HepG2 (cell line): Measurements from ENCODE around the gene TSR1. TPM values are rescaled to one million over a fixed set of nuclear protein-coding genes. Genes with fewer than 3 reads are reported as not detected.

Experiments used
- BCL6 ChIP-seq: IDR thresholded peaks from 2 replicates; pipeline ENCODE4 v1.6.1; 2016; ENCODE audit warnings: missing genetic modification reagents, missing compliant biosample characterization
- GABPA ChIP-seq, 2 experiments: IDR thresholded peaks; 2 replicates each; pipeline ENCODE4 v1.6.1; 2011 to 2016; ENCODE audit warnings: low read depth in 2 of 2, low read length in 1 of 2, missing biosample characterization in 1 of 2, missing genetic modification characterization in 1 of 2
- KLF11 ChIP-seq: IDR thresholded peaks from 2 replicates; pipeline ENCODE4 v1.6.1; 2016; ENCODE audit warnings: missing compliant biosample characterization
- NFKBIZ ChIP-seq: IDR thresholded peaks from 2 replicates; pipeline ENCODE4 v1.6.1; 2018; ENCODE audit warnings: missing genetic modification reagents, missing compliant biosample characterization
- RFX1 ChIP-seq: fragments of 450-650 bp; IDR thresholded peaks from 2 replicates; pipeline ENCODE4 v1.6.1; 2017
- TAF1 ChIP-seq: sonication (generic); formaldehyde crosslinking; IDR thresholded peaks from 2 replicates; pipeline ENCODE4 v1.4.0; 2020; ENCODE audit warnings: missing genetic modification reagents
- ZBTB21 ChIP-seq: sonication (generic); formaldehyde crosslinking; IDR thresholded peaks from 2 replicates; pipeline ENCODE4 v1.4.0; 2020; ENCODE audit warnings: missing genetic modification reagents
- ZNF20 ChIP-seq: sonication (generic); formaldehyde crosslinking; IDR thresholded peaks from 2 replicates; pipeline ENCODE4 v1.4.0; 2020; ENCODE audit warnings: mild to moderate bottlenecking, moderate library complexity, missing genetic modification reagents
- ZNF260 ChIP-seq: sonication (generic); formaldehyde crosslinking; IDR thresholded peaks from 2 replicates; pipeline ENCODE4 v1.4.0; 2020; ENCODE audit warnings: missing genetic modification reagents, low read depth, mild to moderate bottlenecking, borderline replicate concordance
- ZNF331 ChIP-seq: sonication (generic); formaldehyde crosslinking; IDR thresholded peaks from 2 replicates; pipeline ENCODE4 v1.4.0; 2020; ENCODE audit warnings: missing genetic modification reagents
- ZNF567 ChIP-seq: sonication (generic); formaldehyde crosslinking; IDR thresholded peaks from 2 replicates; pipeline ENCODE4 v1.8.1; 2023; ENCODE audit warnings: mild to moderate bottlenecking, missing genetic modification reagents, borderline replicate concordance
- ZNF766 ChIP-seq: sonication (generic); formaldehyde crosslinking; IDR thresholded peaks from 2 replicates; pipeline ENCODE4 v1.5.0; 2020; ENCODE audit warnings: missing genetic modification reagents, borderline replicate concordance
- polyA plus RNA-seq, 8 experiments: library from polyadenylated mRNA; depleted of rRNA in 3 of 8; stranded (reverse) in 7 of 8; unstranded in 1 of 8; fragments of >200 nt; fragmentation: Illumina TruSeq in 4 of 8; extraction: Trizol in 4 of 8; gene quantifications; 2 replicates each; pipeline versions ENCODE4 v1.2.1 to v1.2.3, GENCODE V29; 2011 to 2016; ENCODE audit warnings: low read depth in 4 of 8, missing spikeins in 1 of 8, mixed read lengths in 1 of 8; ENCODE audit not compliant: insufficient read depth in 1 of 8
- total RNA-seq, 5 experiments: library from RNA; depleted of rRNA; stranded (reverse); fragments of >200 nt; fragmentation: Illumina TruSeq; extraction: Trizol; gene quantifications; 2 replicates each; pipeline ENCODE4 v1.2.3, GENCODE V29; 2016; ENCODE audit warnings: low read depth in 1 of 5
- TF ChIP-seq, protein P1 (sequence below): sonication (generic); formaldehyde crosslinking; IDR thresholded peaks from 2 replicates; pipeline ENCODE4 v1.5.0; 2020; ENCODE audit warnings: missing genetic modification reagents
- TF ChIP-seq, protein P2 (sequence below): sonication (generic); formaldehyde crosslinking; IDR thresholded peaks from 2 replicates; pipeline ENCODE4 v1.5.0; 2020; ENCODE audit warnings: mild to moderate bottlenecking, missing genetic modification reagents
- TF ChIP-seq, protein P3 (sequence below): sonication (generic); formaldehyde crosslinking; IDR thresholded peaks from 2 replicates; pipeline ENCODE4 v1.4.0; 2020; ENCODE audit warnings: mild to moderate bottlenecking, missing genetic modification reagents, borderline replicate concordance

The TSR1 gene
- total and polyA plus RNA-seq, 2 of the 13 experiments (the other 11 are each of a cell fraction or from before 2014, with no cell fraction given) = 7.1 to 65.8 TPM

DNA sequence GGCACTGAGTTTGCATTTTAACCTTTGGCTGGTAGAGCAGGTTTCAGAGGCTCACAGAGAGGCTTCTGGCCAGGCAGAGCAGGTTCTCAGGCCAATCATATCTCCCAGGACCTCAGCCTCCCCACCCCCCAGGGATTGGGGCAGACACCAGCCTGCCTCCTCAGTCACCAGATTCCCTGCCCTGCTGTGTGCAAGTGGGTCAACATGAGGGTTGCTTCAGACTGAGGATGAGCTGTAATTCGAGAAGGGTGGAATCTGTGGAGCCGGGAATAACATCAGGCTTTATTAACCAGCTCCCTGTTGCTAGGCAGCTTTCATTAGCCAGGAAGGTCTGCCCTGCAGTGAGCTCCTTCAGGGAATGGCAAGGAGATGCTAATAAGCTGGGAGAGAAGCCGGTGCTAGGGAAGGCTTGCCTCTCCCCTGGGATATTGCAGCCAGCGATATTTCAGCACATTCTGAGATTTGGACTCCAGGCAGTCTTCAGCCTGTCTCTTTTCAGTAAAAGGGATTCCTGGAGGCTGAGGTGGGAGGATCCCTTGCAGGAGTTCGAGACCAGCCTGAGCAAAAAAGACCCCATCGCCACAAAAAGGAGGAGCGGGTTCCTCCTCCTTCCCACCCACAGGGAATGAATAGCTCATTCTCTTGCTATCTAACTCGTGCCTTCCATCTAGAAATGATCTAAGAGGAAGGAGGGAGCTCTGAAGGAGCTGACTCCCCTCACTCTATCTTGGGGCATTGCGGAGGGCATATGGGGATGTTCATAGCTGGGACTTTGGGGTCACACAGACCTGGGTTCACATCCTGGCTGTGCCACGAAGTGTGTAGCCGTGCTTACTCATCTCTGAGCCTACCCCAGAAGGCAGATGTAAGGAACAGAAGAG is 11.8 kb upstream of the TSR1 start (continued):
- TF ChIP-seq RFX1 (peak; percentile 42; the same call in 1 of the 2 replicates), ZNF260 (CRISPR knock-in tag) (no peak), TAF1 (no peak; the same call in 1 of the 2 replicates), ZNF331 (CRISPR knock-in tag) (0 out of 2 replicates have a peak, but pooled peaks have one; percentile 28), BCL6 (CRISPR knock-in tag) (no peak), ZNF20 (CRISPR knock-in tag) (no peak), KLF11 (CRISPR knock-in tag) (no peak), ZBTB21 (CRISPR knock-in tag) (no peak), ZNF766 (peak; percentile 71; the same call in 1 of the 2 replicates), NFKBIZ (CRISPR knock-in tag) (0 out of 2 replicates have a peak, but pooled peaks have one; percentile 18), ZNF567 (CRISPR knock-in tag) (no peak), GABPA (IDR thresholded peaks at IDR 0.05; ENCODE audit: low read depth, low read length) (no peak), GABPA (CRISPR knock-in tag; IDR thresholded peaks at IDR 0.05; ENCODE audit: low read depth) (no peak)
- TF ChIP-seq, protein P1, sequence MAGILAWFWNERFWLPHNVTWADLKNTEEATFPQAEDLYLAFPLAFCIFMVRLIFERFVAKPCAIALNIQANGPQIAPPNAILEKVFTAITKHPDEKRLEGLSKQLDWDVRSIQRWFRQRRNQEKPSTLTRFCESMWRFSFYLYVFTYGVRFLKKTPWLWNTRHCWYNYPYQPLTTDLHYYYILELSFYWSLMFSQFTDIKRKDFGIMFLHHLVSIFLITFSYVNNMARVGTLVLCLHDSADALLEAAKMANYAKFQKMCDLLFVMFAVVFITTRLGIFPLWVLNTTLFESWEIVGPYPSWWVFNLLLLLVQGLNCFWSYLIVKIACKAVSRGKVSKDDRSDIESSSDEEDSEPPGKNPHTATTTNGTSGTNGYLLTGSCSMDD (CRISPR knock-in tag) = no peak
- TF ChIP-seq, protein P2, sequence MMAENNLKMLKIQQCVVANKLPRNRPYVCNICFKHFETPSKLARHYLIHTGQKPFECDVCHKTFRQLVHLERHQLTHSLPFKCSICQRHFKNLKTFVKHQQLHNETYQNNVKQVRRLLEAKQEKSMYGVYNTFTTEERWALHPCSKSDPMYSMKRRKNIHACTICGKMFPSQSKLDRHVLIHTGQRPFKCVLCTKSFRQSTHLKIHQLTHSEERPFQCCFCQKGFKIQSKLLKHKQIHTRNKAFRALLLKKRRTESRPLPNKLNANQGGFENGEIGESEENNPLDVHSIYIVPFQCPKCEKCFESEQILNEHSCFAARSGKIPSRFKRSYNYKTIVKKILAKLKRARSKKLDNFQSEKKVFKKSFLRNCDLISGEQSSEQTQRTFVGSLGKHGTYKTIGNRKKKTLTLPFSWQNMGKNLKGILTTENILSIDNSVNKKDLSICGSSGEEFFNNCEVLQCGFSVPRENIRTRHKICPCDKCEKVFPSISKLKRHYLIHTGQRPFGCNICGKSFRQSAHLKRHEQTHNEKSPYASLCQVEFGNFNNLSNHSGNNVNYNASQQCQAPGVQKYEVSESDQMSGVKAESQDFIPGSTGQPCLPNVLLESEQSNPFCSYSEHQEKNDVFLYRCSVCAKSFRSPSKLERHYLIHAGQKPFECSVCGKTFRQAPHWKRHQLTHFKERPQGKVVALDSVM (CRISPR knock-in tag) = no peak; the same call in 1 of the 2 replicates
- TF ChIP-seq, protein P3, sequence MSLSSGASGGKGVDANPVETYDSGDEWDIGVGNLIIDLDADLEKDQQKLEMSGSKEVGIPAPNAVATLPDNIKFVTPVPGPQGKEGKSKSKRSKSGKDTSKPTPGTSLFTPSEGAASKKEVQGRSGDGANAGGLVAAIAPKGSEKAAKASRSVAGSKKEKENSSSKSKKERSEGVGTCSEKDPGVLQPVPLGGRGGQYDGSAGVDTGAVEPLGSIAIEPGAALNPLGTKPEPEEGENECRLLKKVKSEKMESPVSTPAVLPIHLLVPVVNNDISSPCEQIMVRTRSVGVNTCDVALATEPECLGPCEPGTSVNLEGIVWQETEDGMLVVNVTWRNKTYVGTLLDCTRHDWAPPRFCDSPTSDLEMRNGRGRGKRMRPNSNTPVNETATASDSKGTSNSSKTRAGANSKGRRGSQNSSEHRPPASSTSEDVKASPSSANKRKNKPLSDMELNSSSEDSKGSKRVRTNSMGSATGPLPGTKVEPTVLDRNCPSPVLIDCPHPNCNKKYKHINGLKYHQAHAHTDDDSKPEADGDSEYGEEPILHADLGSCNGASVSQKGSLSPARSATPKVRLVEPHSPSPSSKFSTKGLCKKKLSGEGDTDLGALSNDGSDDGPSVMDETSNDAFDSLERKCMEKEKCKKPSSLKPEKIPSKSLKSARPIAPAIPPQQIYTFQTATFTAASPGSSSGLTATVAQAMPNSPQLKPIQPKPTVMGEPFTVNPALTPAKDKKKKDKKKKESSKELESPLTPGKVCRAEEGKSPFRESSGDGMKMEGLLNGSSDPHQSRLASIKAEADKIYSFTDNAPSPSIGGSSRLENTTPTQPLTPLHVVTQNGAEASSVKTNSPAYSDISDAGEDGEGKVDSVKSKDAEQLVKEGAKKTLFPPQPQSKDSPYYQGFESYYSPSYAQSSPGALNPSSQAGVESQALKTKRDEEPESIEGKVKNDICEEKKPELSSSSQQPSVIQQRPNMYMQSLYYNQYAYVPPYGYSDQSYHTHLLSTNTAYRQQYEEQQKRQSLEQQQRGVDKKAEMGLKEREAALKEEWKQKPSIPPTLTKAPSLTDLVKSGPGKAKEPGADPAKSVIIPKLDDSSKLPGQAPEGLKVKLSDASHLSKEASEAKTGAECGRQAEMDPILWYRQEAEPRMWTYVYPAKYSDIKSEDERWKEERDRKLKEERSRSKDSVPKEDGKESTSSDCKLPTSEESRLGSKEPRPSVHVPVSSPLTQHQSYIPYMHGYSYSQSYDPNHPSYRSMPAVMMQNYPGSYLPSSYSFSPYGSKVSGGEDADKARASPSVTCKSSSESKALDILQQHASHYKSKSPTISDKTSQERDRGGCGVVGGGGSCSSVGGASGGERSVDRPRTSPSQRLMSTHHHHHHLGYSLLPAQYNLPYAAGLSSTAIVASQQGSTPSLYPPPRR (CRISPR knock-in tag) = 0 out of 2 replicates have a peak, but pooled peaks have one; percentile 19
